Ishikawa (cell line): ENCODE measurements around the gene CCPG1.

ENCODE experiments used
- CEBPB ChIP-seq: IDR thresholded peaks from 2 replicates; pipeline ENCODE4 v1.6.1; 2012
- CREB1 ChIP-seq: IDR thresholded peaks from 2 replicates; pipeline ENCODE4 v1.6.1; 2012; ENCODE audit warnings: low read depth
- FOXM1 ChIP-seq: IDR thresholded peaks from 2 replicates; pipeline ENCODE4 v1.6.1; 2012; ENCODE audit warnings: low read depth, borderline replicate concordance
- RAD21 ChIP-seq: IDR thresholded peaks from 2 replicates; pipeline ENCODE4 v1.6.1; 2012; ENCODE audit warnings: low read depth
- REST ChIP-seq: IDR thresholded peaks from 2 replicates; pipeline ENCODE4 v1.6.1; 2012; ENCODE audit warnings: low read depth, mild to moderate bottlenecking
- TEAD4 ChIP-seq: IDR thresholded peaks from 2 replicates; pipeline ENCODE4 v1.6.1; 2012
- USF1 ChIP-seq: IDR thresholded peaks from 2 replicates; pipeline ENCODE4 v1.6.1; 2012

DNA sequence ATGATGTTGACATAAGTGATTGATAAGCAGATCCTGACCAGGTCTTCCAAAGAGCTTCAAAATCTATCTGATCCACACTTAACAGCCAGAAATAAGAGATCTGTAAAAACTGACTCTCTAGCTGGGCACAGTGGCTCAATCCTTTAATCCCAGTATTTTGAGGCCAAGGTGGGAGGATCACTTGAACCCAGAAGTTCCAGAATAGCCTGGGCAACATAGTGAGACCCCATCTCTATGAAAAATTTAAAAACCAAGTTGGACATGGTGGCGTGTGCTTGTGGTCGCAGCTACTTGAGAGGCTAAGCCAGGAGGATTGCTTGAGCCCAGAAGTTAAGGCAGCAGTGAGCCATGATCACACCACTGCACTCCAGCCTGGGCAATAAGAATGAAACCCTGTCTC is 45.5 kb downstream of the CCPG1 start:
- TF ChIP-seq USF1 = no peak
- no peak for TF ChIP-seq RAD21
- no peak for TF ChIP-seq REST
- no peak for TF ChIP-seq FOXM1
- no peak for TF ChIP-seq CREB1
- no peak for TF ChIP-seq TEAD4
- no peak for TF ChIP-seq CEBPB
